ENCODE data around the gene HMCN2. TPM values are rescaled to one million over a fixed set of nuclear protein-coding genes. Genes with fewer than 3 reads are reported as not detected.

HMCN2 gene
- total RNA-seq, 1 donor from 2014 or later = 7.8 TPM

GRCh38 chr9:130345897-130346385 lies 80.4 kb downstream of the HMCN2 start:
- H3K9me3 ChIP-seq = no peaks in the 10 kb centered on the region
- TF ChIP-seq CTCF (IDR thresholded peaks at IDR 0.05) = no peak
- ATAC-seq = no peak
- no peaks in the 10 kb centered on the region for H3K36me3 ChIP-seq
- intact Hi-C loops (cut with DNase I) = loop anchor here (5.0 kb wide), 1 partner anchor 234 kb away; no protein-coding TSS in a partner anchor
- H3K4me3 ChIP-seq = no peak overlapping the region
- H3K27me3 ChIP-seq = no peaks in the 10 kb centered on the region
- H3K4me1 ChIP-seq = no peaks in the 10 kb centered on the region
- no peak overlapping the region for H3K27ac ChIP-seq
- DNase-seq = no peak

DNA sequence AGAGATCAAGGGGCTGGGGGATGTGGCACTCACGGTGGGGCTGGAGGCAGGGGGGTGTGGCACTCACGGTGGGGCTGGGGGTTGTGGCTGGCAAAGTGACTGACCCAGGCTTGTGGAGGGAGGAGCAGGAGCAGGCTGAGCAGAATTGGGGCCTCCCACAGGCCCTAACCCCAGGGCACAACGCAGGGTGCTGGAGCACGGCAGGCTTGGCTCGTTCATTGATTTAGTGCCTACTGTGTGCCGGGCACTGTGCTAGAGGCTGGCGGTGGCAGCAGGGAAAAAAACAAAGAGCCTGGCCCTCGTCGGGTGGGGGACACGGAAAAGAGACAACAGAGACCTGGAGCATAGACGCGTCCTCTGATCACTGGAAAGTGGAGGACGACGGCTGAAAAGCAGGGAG lies 80.9 kb downstream of the HMCN2 start:
- H3K9me3 ChIP-seq = no peaks in the 10 kb centered on the region
- TF ChIP-seq CTCF (IDR thresholded peaks at IDR 0.05) = no peak
- no peak for DNase-seq
- no peak for ATAC-seq
- H3K27me3 ChIP-seq = no peaks in the 10 kb centered on the region
- H3K36me3 ChIP-seq = no peaks in the 10 kb centered on the region
- H3K4me3 ChIP-seq = no peak overlapping the region
- H3K4me1 ChIP-seq = no peaks in the 10 kb centered on the region
- intact Hi-C loops (cut with DNase I) = loop anchor here (5.0 kb wide), 1 partner anchor 234 kb away; no protein-coding TSS in a partner anchor
- no peak overlapping the region for H3K27ac ChIP-seq

DNA sequence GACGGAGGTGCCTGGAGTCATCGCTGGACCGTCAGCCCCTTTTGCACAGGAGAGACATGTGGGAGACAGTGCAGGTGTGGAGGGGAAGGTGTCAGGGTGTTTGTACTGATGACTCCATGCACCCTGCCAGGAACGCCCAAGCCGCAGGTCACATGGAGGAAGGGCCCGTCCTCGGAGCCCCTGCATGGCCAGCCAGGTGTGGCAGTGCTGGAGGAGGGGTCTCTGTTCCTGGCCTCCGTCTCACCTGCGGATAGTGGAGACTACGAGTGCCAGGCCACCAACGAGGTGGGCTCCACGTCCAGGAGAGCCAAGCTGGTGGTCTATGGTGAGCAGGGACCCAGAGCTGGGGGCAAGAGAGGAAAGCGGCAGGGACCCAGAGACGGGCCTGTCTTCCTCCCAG lies 81.5 kb downstream of the HMCN2 start:
- H3K4me1 ChIP-seq = no peaks in the 10 kb centered on the region
- no peaks in the 10 kb centered on the region for H3K36me3 ChIP-seq
- H3K9me3 ChIP-seq = no peaks in the 10 kb centered on the region
- DNase-seq = no peak
- H3K27ac ChIP-seq = no peak overlapping the region
- H3K4me3 ChIP-seq = no peak overlapping the region
- H3K27me3 ChIP-seq = no peaks in the 10 kb centered on the region
- intact Hi-C loops (cut with DNase I) = loop anchor here (5.0 kb wide), 1 partner anchor 235 kb away; no protein-coding TSS in a partner anchor
- TF ChIP-seq CTCF (IDR thresholded peaks at IDR 0.05) = no peak
- ATAC-seq = no peak

GRCh38 chr9:130347931-130348330 lies 82.4 kb downstream of the HMCN2 start:
- Histone ChIP-seq H3K27ac (no peak overlapping the region), H3K4me1 (no peaks in the 10 kb centered on the region), H3K9me3 (no peaks in the 10 kb centered on the region), H3K4me3 (no peak overlapping the region), H3K36me3 (no peaks in the 10 kb centered on the region), H3K27me3 (no peaks in the 10 kb centered on the region)
- ATAC-seq (no peak), DNase-seq (no peak)
- no peak for TF ChIP-seq CTCF (IDR thresholded peaks at IDR 0.05)
- intact Hi-C loops (cut with DNase I) = loop anchor here (5.0 kb wide), 1 partner anchor 236 kb away; no protein-coding TSS in a partner anchor

- H3K4me1 ChIP-seq = no peaks in the 10 kb centered on the region
- no peak for TF ChIP-seq CTCF (IDR thresholded peaks at IDR 0.05)
- intact Hi-C loops (cut with DNase I) = loop anchor here (5.0 kb wide), 1 partner anchor 236 kb away; no protein-coding TSS in a partner anchor
- H3K36me3 ChIP-seq = no peaks in the 10 kb centered on the region
- no peaks in the 10 kb centered on the region for H3K27me3 ChIP-seq
- no peak for ATAC-seq
- H3K9me3 ChIP-seq = no peaks in the 10 kb centered on the region
- no peak for DNase-seq
- H3K27ac ChIP-seq = no peak overlapping the region
- no peak overlapping the region for H3K4me3 ChIP-seq
Measured at GRCh38 chr9:130348341-130348740, 82.8 kb downstream of the HMCN2 start.

- TF ChIP-seq CTCF (IDR thresholded peaks at IDR 0.05) = no peak
- H3K27me3 ChIP-seq = no peaks in the 10 kb centered on the region
- H3K4me1 ChIP-seq = no peaks in the 10 kb centered on the region
- no peak for ATAC-seq
- H3K36me3 ChIP-seq = no peaks in the 10 kb centered on the region
- H3K27ac ChIP-seq = no peak overlapping the region
- H3K4me3 ChIP-seq = no peak overlapping the region
- H3K9me3 ChIP-seq = no peaks in the 10 kb centered on the region
- intact Hi-C loops (cut with DNase I) = loop anchor here (5.0 kb wide), 1 partner anchor 237 kb away; no protein-coding TSS in a partner anchor
- DNase-seq = no peak
Measured at GRCh38 chr9:130348881-130349280, 83.3 kb downstream of the HMCN2 start.
